Endodermal cell (in vitro differentiated cells): ENCODE measurements around the gene C6orf62. TPM values are rescaled to one million over a fixed set of nuclear protein-coding genes. Genes with fewer than 3 reads are reported as not detected.

Experiments used
- DNase-seq: peaks from one replicate; pipeline ENCODE4 v3.0.0-alpha.2; 2017
- H3K27ac ChIP-seq: 2 replicates; pipeline ENCODE4 v1.5.1; 2013; ENCODE audit warnings: mild to moderate bottlenecking, low read depth, low read length, moderate library complexity
- H3K27me3 ChIP-seq: 2 replicates; pipeline ENCODE4 v1.6.1; 2013; ENCODE audit warnings: mild to moderate bottlenecking, low read length, moderate library complexity; ENCODE audit not compliant: insufficient read depth, control insufficient read depth, poor library complexity, severe bottlenecking
- H3K36me3 ChIP-seq: 2 replicates; pipeline ENCODE4 v1.7.0; 2013; ENCODE audit warnings: mild to moderate bottlenecking, low read length, moderate library complexity; ENCODE audit not compliant: control insufficient read depth, insufficient read depth
- H3K4me1 ChIP-seq: one replicate; pipeline ENCODE4 v1.7.0; 2013; ENCODE audit warnings: low read length; ENCODE audit not compliant: control insufficient read depth, insufficient read depth
- H3K4me3 ChIP-seq: 2 replicates; pipeline ENCODE4 v1.5.1; 2013; ENCODE audit warnings: mild to moderate bottlenecking, low read length, moderate library complexity
- H3K9ac ChIP-seq: 2 replicates; pipeline ENCODE4 v1.6.1; 2013; ENCODE audit warnings: mild to moderate bottlenecking, low read length, moderate library complexity; ENCODE audit not compliant: poor library complexity, severe bottlenecking; ENCODE audit errors: extremely low read depth
- H3K9me3 ChIP-seq: 2 replicates; pipeline ENCODE4 v1.6.1; 2013; ENCODE audit warnings: mild to moderate bottlenecking, low read length, moderate library complexity; ENCODE audit not compliant: control insufficient read depth
- H3K27ac Mint-ChIP-seq: 2 replicates; pipeline ENCODE4 v1.8.0; 2020; ENCODE audit warnings: mixed read lengths
- H3K27me3 Mint-ChIP-seq: 2 replicates; pipeline ENCODE4 v1.8.0; 2021; ENCODE audit warnings: mild to moderate bottlenecking, mixed read lengths; ENCODE audit not compliant: insufficient read depth
- H3K36me3 Mint-ChIP-seq: 2 replicates; pipeline ENCODE4 v1.8.0; 2020; ENCODE audit warnings: low read depth, mixed read lengths
- H3K4me1 Mint-ChIP-seq: 2 replicates; pipeline ENCODE4 v1.8.0; 2020; ENCODE audit warnings: mixed read lengths
- H3K4me3 Mint-ChIP-seq: 2 replicates; pipeline ENCODE4 v1.8.0; 2020; ENCODE audit warnings: mild to moderate bottlenecking, moderate library complexity, mixed read lengths
- H3K9me3 Mint-ChIP-seq: 2 replicates; pipeline ENCODE4 v1.8.0; 2020; ENCODE audit warnings: mild to moderate bottlenecking, mixed read lengths
- CTCF ChIP-seq: fragments of 200-600 bp; sonication (generic); conservative IDR thresholded peaks from 2 replicates; pipeline ENCODE4 v1.5.0; 2021; ENCODE audit warnings: antibody characterized with exemption, mild to moderate bottlenecking
- WGBS, 2 experiments: methylation state at CpG; one replicate each; pipeline versions ENCODE4 v1.1.5 to v1.1.7; 2013; ENCODE audit warnings: missing lambda C conversion rate in 2 of 2, mixed read lengths in 1 of 2; ENCODE audit not compliant: insufficient coverage in 1 of 2, insufficient read length in 1 of 2; 5-methylcytosine and 5-hydroxymethylcytosine counted together
- total RNA-seq, 2 donors: library from RNA; stranded (reverse); fragmentation: NEBNext Ultra II Directional in 1 of 2; extraction: Animal tissue kit (Norgen Biotek cat#: 25700) in 1 of 2; gene quantifications; 2 replicates in 1 of 2; 3 replicates in 1 of 2; pipeline ENCODE4 v1.2.1, GENCODE V29; 2021

The C6orf62 gene
- total RNA-seq, 2 donors from 2014 or later: 106 to 120 TPM

DNA sequence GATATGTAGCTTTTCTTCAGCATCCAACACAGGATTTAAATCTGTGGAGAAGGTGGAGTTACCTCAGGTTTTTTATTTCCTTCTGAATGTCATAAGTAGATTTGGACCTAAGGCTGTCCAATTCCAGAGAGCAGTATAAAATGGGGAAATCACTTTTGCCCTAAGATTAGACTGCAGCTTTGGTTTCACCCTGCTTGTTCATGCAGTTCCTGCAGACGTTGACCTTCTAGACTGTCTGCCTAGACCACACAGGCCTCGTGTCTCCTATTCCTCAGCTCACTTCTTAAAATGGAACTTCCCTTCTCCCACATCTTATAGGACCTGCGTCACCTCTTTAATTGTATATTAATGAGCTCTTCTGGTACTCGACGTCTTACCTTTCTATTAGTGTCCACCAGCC, 26.0 kb upstream of the C6orf62 start:
- Histone ChIP-seq H3K27me3 (no peaks in the 10 kb centered on the region), H3K9me3 (no peaks in the 10 kb centered on the region), H3K4me1 (no peaks in the 10 kb centered on the region), H3K9ac (no peak overlapping the region), H3K4me3 (no peak overlapping the region), H3K36me3 (no peaks in the 10 kb centered on the region), H3K27ac (no peak overlapping the region)
- Mint-ChIP-seq H3K27ac (no peak overlapping the region), H3K36me3 (no peaks in the 10 kb centered on the region), H3K4me3 (no peak overlapping the region), H3K4me1 (no peaks in the 10 kb centered on the region), H3K27me3 (peaks cover 3% of the 10 kb centered on the region), H3K9me3 (no peaks in the 10 kb centered on the region)
- no peak for TF ChIP-seq CTCF
- no peak for DNase-seq
- 92 to 96% methylated on average over 4 to 5 of the region's 5 CpGs for WGBS, 2 experiments

- H3K27ac ChIP-seq: no peak overlapping the region
- Mint-ChIP-seq H3K9me3 (no peaks in the 10 kb centered on the region), H3K27ac (no peak overlapping the region), H3K4me1 (no peaks in the 10 kb centered on the region), H3K4me3 (no peak overlapping the region), H3K36me3 (no peaks in the 10 kb centered on the region), H3K27me3 (peaks cover 2% of the 10 kb centered on the region)
- no peak overlapping the region for H3K9ac ChIP-seq
- no peaks in the 10 kb centered on the region for H3K4me1 ChIP-seq
- no peaks in the 10 kb centered on the region for H3K9me3 ChIP-seq
- no peaks in the 10 kb centered on the region for H3K27me3 ChIP-seq
- 100% methylated on average over 1 to 3 of the region's 3 CpGs for WGBS, 2 experiments
- TF ChIP-seq CTCF: no peak
- no peaks in the 10 kb centered on the region for H3K36me3 ChIP-seq
- H3K4me3 ChIP-seq: no peak overlapping the region
- DNase-seq: no peak
Observed at GRCh38 chr6:24743944-24744335, 25.0 kb upstream of the C6orf62 start.

DNA sequence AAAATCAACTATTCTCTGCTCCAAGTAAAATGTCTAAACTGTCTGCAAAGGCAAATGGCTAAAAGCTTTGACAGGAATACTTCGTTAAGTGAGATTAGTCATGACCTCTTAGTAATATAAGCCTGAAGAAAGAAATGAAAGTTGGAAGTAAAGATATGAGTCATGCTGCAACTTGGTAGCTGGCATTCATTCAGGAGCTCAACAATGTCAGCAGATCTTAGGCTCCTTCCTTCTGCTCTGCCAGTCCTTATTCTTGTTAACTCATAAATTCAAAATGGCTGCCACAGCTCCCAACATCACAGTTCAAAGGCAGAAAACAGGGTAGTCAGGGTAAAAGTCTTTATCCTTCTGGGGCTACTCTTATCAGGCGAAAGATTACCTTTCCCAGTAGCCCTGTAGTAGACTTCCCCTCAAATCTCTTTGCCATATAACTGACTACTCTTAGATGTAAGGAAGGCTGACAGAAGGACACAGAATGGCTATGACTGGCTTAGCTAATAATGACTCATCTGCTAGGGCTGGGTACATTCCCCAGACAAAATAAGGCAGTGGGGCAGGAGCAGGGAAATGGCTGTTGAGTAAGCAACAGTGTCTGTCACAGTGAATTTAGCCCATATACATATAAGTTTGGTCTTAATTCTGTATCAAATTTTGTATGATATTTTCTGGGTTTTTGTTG, 24.4 kb upstream of the C6orf62 start:
- no peak overlapping the region for H3K27ac ChIP-seq
- no peak overlapping the region for H3K4me3 Mint-ChIP-seq
- whole genome bisulfite sequencing, 2 experiments: 89 to 100% methylated on average over 1 to 2 of the region's 2 CpGs

More for the DNA sequence above, 24.4 kb upstream of the C6orf62 start:
- TF ChIP-seq CTCF: no peak
- H3K27me3 Mint-ChIP-seq: no peaks in the 10 kb centered on the region
- no peak overlapping the region for H3K27ac Mint-ChIP-seq
- H3K36me3 ChIP-seq: no peaks in the 10 kb centered on the region
- H3K9ac ChIP-seq: no peak overlapping the region
- no peaks in the 10 kb centered on the region for H3K9me3 ChIP-seq
- H3K4me3 ChIP-seq: no peak overlapping the region
- H3K4me1 ChIP-seq: no peaks in the 10 kb centered on the region
- H3K9me3 Mint-ChIP-seq: no peaks in the 10 kb centered on the region
- H3K36me3 Mint-ChIP-seq: no peaks in the 10 kb centered on the region
- no peak for DNase-seq
- H3K27me3 ChIP-seq: no peaks in the 10 kb centered on the region
- H3K4me1 Mint-ChIP-seq: no peaks in the 10 kb centered on the region
